Ureter (tissue), 1 donor: ENCODE data around the gene SMIM11. TPM values are rescaled to one million over a fixed set of nuclear protein-coding genes. Genes with fewer than 3 reads are reported as not detected.
"Not testable (repeated sequence)": the region's sequence is repeated elsewhere in the genome, so short reads cannot be mapped to it uniquely, and the experiment has no call there.

Source experiments
- DNase-seq: peaks from one replicate; pipeline ENCODE4 v3.0.0-alpha.2; 2020; ENCODE audit warnings: low spot score
- total RNA-seq: library from RNA; stranded (reverse); gene quantifications from one replicate; pipeline ENCODE4 v1.2.4, GENCODE V29; 2023
- donor health status: DM: yes; HTN: yes; CAD: no.

The SMIM11 gene
- total RNA-seq, 1 donor from 2014 or later, result 21.3 TPM

DNA sequence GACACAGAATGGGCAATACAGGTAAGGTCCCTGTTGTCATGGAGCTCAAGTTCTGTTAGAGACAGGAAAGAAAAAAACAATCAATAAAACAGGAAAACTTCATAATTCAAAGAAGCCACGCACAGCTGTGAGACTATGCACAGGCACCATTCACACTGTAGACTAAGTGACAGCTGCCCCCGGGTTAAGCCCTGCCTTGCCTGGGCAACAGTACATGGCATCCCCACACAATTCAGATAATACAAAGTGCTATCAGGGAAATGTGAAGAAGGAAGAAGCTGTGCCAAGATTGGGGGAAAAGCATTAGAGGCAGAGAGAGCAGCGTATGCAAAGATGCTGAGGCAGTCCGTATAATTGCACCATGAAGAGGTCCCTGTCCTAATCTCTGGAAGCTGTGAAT lies 20.5 kb upstream of the SMIM11 start:
- DNase-seq, result no peak

DNA sequence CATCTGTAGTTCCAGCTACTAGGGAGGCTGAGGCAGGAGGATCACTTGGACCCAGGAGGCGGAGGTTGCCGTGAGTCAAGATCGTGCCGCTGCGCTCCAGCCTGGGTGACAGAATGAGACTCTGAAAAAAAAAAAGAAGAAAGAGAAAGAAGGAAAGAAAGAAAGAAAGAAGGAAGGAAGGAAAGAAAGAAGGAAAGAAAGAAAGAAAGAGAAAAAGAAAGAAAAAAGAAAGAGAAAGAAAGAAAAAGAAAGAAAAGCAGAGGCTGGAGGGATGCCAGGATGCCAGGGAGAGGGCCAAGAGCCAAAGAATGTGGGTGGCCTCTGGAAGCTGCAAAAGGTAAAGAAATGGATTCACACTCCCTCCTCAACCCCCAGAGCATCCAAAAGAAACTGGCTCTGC lies 19.7 kb upstream of the SMIM11 start:
- DNase-seq, result no peak

DNA sequence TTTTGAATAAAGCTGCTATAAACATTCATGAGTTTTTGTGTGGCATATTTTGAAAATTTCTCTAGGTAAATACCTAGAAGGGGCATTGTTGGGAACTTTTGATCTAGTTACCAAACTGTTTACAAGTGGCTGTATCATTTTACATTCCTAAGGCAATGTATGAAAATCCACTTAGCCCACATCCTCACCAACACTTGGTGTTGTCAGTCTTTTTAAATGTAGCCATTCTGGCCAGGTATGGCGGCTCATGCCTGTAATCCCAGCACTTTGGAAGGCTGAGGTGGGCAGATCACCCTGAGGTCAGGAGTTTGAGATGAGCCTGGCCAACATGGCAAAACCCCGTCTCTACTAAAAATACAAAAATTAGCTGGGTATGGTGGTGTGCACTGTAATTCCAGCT lies 17.4 kb upstream of the SMIM11 start:
- DNase-seq, result no peak

GRCh38 chr21:34358866-34359265 lies 16.4 kb upstream of the SMIM11 start:
- DNase-seq, result no peak

DNA sequence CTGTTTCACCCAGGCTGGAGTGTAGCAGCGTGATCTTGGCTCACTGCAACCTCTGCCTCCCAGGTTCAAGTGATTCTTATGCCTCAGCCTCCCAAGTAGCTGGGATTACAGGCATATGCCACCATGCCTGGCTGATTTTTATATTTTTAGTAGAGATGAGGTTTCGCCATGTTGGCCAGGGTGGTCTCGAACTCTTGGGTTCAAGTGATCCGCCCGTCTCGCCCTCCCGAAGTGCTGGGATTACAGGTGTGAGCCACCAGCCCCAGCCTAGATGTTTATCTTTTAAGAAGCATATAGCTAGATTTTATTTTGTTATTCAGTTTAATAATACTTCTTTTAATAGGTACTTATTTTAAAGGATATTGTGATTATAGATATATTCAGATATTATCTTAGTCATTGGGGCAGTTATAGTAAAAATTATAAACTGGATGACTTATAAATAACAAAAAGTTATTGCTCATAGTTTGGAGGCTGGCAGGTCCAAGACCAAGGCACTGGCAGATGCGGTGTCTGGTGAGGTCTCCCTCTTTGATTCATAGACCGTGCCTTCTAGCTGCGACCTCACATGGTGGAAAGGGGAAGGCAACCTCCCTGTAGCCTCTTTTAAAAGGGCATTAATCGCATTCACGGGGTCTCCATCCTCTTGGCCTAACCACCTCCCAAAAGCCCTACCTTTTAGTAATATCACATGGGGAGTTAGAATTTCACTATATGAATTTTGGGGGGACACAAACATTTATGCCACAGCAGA lies 14.6 kb upstream of the SMIM11 start:
- DNase-seq, result no peak

DNA sequence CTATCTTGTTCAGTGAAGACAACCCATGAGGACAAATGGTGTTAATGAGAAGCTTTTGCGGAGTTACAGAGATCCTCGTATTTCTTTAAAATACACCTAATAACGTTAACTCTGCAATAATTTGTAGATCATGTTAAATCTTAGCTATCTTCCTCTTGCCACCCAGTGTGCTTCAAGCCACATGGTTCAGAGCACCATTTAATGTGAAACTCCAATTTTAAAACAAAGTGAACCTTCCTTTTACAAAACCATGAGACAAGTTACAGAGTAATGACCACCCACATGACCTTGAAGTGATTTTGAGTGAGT lies 13.2 kb upstream of the SMIM11 start:
- DNase-seq, result no peak

DNA sequence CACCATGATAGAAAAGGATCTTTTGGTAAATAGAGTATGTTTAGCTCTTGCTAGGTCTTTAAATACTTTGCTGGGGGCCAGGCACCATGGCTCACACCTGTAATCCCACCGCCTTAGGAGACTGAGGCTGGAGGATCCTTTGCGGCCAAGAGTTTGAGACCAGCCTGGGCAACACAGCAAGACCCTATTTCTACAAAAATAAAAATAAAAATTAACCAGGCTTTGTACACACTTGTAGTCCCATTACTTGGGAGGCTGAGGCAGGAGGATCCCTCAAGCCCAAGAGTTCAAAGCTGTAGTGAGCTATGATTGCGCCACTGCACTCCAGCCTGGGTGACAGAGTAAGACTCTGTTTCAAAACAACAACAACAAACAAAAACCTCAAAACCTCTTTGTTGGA lies 12.6 kb upstream of the SMIM11 start:
- DNase-seq, result no peak

DNA sequence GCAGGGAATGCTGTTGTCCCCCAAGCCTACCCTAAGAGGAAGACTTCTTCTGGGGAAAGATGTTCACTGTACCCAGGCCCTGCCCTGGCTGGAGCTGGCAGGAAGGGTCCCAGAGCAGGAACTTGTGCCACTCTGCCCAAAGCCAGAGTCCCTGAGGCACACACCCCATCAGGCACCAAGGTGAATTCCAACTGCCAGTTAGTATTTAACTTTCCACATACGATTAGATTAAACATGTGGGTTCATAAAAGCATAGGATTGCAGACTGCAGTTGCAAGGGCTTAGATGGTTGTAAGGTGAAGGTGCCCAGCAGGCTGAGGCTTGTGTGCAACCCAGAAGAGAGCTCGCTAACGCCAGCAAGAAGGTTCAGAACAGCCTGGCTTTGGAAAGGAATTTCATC lies 11.6 kb upstream of the SMIM11 start, which contains the start of gene KCNE2:
Gene KCNE2, plus strand, starts transcription at position 274 of the 400 bp plus-strand sequence. CDS start 6,473 bp downstream, outside the sequence.
- no peak for DNase-seq

GRCh38 chr21:34364921-34365320 lies 10.4 kb upstream of the SMIM11 start:
- DNase-seq, result no peak

- DNase-seq, result no peak
Observed at GRCh38 chr21:34365809-34366208, 9.5 kb upstream of the SMIM11 start.

DNA sequence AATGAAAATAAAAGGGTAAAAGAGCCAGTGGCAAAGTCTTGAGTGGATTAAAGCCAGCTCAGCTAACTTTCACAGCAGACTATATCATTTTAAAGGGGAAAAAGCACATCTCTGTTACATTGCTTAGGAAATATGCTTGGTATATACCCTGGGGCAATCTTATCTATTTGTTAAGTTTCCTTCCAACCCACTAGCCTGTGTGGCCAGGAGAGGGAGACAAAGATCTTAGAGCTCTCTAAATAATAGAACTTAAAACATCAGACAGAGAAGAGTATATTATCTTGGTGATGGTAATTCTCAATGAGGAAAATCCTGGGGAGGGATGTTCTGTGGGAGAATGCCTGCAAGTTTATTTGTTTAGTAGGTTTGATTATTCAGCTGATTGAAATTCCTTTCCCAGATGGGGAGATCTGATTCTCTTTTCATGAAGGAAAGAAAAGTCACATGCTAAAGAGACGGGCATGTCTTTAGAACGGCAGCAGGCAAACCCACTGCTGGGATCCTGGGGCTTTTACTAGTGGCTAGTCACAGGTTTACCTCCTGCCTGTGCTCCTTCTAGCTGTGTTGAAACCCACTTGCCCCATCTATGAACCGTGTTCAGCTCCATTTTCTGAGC lies 7.9 kb upstream of the SMIM11 start:
- DNase-seq, result peak; percentile 57

DNA sequence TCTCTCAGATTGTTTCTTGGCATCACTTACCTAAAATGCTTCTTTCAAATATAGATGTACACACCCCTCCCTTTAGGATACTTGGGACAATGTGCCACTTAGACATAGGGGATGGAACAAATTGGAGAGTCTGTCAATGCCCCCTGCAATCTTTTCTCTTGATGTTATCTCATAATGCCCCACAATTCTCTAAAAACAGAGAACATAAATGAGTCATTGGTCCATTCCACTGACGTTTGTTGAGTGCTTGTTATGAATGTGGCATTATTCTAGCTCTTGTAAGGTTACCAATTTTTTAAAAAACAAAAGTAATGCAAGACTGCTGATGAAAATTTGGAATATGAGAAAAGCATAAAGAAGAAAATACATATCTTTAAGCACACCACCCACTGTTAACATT lies 5.6 kb upstream of the SMIM11 start:
- no peak for DNase-seq

DNA sequence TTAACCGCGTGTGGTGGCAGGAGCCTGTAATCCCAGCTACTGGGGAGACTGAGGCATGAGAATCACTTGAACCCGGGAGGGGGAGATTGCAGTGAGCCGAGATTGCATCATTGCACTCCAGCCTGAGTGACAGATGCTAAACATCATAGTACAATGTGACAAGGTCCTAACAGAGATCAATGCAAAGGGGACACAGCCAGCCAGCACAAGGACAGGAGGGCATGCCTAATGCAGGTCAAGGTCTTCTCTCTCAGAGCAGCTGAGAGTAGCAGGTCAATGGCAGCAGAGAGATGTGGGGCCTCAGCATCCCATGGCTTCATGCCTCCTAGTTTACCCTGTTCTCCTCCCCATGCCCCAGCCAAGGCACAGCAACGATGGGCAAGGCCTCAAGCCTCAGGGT lies 3.0 kb upstream of the SMIM11 start:
- DNase-seq, result no peak

DNA sequence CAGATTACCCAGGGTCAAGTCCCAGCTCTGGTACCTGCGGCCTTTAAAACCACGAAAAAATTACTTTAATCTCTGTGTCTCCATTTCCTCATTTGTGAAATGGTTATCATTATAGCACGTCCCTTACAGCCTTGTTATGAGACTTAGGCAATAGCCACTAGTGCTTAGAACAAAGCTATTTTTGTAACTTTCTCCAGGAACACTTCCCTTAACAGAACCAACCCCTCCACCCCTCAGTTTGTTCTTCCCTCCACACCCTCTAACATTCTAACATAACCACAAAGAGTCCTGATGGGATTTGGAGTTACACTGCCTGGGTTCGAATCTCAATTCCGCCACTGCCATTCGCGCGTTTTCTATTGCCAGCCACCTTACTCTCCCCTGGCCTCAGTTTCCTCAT lies 845 bp upstream of the SMIM11 start:
- DNase-seq, result not testable (repeated sequence)

GRCh38 chr21:34375619-34375972 lies 289 bp downstream of the SMIM11 start:
- not testable (repeated sequence) for DNase-seq

DNA sequence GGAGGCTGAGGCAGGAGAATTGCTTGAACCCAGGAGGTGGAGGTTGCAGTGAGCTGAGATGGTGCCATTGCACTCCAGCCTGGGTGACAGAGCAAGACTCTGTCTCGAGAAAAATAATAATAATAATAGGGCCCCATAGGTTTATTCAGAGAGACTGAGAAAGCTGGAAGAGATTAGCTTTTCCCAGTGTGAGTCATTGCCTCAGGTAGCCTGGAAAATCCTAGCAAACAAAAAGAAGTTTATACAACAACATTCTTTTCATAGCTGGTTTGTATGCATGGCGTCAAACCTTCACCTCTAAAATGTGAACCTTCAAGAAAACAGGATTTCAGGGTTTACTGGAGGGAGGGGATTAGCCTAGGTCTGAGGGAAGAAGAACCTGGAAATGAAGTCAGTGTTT lies 7.8 kb downstream of the SMIM11 start:
- not testable (repeated sequence) for DNase-seq

- DNase-seq, result not testable (repeated sequence)
Observed at GRCh38 chr21:34383724-34384415, 8.6 kb downstream of the SMIM11 start.

DNA sequence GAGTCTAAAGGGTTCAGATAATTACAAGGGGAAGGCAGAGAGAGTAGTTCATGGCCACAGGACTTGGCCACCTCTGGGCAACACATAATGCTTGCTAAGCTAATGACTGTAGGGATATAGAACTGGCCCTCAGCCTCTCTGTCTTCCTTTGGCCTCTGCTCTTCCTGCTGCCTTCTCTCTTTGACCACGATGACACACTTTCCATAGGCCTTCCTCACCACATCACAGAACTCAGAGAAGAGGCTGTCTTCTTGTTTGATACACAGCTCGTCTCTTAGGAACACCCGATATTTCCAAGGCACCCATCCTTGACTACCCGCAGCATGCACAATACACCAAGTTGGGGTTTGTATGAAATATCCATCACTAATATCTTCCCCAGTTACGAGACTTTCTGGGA lies 25.2 kb downstream of the SMIM11 start:
- not testable (repeated sequence) for DNase-seq

DNA sequence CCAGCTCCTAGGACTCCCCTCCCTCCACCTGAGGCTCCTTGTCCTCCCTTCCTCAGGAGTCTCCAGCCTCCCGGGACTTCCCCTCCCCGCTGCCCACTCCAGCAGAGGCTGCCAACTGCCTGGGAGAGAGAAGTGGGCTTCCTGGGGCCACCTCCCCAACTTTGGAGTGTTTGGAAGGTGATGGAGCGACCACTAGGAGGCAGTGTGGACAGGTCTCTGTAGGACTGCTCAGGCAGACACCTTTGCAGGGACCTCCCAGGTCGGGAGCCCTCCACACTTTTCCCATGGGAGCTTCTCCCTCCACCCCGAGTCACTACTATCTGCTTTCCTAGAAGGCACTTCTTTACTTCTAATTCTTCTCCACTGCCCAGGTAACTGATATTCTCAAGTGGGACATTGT lies 29.4 kb downstream of the SMIM11 start:
- not testable (repeated sequence) for DNase-seq

- DNase-seq, result not testable (repeated sequence)
Observed at GRCh38 chr21:34405686-34406085, 30.4 kb downstream of the SMIM11 start.

DNA sequence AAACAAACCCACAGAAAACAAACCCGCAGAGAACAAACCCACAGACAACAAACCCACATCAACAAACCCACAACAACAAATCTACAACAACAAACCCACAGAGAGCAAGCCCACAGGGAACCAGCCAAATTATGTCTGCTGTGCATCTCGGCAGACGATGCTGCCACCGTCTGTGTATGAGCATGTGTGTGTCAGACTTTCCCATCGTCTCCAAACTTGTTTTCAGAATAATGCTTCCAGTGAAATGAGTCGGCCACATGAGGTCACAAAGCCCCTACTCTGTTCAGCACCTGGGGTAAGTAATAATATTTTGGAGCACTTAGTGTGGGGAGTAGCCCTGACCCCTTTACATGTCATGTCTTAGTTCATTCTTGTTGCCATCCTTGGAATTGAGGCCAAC lies 30.8 kb downstream of the SMIM11 start:
- not testable (repeated sequence) for DNase-seq

DNA sequence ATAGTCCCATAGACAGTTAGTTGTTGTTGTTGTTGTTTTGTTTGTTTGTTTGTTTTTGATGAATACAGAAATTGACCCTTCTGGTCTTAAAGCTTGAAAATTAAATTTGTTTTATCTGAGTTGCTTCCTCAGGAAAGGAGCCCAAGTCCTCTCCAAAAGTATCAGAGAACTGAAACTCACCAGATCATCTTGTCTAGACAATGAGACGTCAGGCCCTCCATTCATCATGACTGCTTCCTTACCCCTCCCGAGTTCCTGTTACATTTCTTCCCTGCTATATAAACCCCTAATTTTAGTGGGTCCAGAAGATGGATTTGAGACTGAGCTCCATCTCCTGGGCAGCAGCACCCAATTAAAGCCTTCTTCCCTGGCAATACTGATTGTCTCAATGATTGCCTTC lies 31.4 kb downstream of the SMIM11 start:
- not testable (repeated sequence) for DNase-seq

- DNase-seq, result not testable (repeated sequence)
Observed at GRCh38 chr21:34407294-34407693, 32.0 kb downstream of the SMIM11 start.
